HG03521 (cell line): ENCODE measurements around the gene CLIC1.

ENCODE experiments used
- ATAC-seq: cut with Tn5 transposase; IDR thresholded peaks from one replicate; pipeline ENCODE4 v1.9.1; 2021; ENCODE audit warnings: mild to moderate bottlenecking, moderate library complexity; ENCODE audit not compliant: unreplicated experiment

The CLIC1 gene

DNA sequence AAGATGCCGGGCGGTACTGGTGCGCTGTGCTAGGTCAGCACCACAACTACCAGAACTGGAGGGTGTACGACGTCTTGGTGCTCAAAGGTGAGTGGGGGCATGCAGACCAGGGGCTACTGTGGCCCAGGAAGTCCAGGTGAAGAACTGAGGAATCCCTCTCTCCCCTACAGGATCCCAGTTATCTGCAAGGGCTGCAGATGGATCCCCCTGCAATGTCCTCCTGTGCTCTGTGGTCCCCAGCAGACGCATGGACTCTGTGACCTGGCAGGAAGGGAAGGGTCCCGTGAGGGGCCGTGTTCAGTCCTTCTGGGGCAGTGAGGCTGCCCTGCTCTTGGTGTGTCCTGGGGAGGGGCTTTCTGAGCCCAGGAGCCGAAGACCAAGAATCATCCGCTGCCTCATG lies 28.6 kb downstream of the CLIC1 start:
- no peak for ATAC-seq

DNA sequence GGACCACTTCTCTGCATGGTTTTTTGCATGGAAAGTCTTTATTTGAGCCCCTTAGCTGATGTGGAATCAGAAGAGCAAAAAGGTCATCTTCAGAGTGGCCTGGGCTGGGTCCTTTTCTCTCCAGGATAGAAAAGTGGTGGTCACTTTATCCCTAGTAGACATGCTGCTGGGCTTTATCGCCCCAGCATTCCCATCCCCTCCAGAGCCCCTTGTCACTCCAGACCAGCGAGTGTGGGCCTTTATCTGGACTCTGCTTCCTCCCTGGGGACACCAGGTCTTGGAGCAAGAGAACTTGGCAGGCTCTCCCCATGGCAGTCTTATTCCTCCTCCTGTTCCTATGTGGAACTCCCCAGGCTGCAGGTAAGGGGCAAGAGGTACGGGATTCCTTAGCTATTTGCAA lies 29.7 kb downstream of the CLIC1 start, which contains the start of gene LY6G6F:
Gene LY6G6F, plus strand, starts transcription at position 268 of the 400 bp plus-strand sequence. Its CDS starts 41 bp downstream, at position 309.
- no peak for ATAC-seq

DNA sequence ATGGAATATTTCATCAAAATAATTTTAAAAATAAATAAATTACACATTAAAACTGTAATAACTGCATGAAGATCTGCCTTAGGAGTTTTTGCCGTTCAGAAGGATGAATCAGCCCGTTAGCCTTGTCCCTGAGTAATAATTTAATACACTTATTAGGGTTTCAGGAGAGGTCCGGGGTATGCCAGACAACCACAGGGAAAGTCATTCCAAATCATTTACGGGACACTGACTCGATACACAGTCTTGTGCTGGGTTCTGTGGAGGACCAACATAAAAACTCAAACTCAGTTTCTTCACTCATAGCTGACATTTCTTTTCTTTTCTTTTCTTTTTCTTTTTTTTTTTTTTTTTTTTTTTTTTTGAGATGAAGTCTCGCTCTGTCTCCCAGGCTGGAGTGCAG lies 30.4 kb downstream of the CLIC1 start:
- no peak for ATAC-seq

DNA sequence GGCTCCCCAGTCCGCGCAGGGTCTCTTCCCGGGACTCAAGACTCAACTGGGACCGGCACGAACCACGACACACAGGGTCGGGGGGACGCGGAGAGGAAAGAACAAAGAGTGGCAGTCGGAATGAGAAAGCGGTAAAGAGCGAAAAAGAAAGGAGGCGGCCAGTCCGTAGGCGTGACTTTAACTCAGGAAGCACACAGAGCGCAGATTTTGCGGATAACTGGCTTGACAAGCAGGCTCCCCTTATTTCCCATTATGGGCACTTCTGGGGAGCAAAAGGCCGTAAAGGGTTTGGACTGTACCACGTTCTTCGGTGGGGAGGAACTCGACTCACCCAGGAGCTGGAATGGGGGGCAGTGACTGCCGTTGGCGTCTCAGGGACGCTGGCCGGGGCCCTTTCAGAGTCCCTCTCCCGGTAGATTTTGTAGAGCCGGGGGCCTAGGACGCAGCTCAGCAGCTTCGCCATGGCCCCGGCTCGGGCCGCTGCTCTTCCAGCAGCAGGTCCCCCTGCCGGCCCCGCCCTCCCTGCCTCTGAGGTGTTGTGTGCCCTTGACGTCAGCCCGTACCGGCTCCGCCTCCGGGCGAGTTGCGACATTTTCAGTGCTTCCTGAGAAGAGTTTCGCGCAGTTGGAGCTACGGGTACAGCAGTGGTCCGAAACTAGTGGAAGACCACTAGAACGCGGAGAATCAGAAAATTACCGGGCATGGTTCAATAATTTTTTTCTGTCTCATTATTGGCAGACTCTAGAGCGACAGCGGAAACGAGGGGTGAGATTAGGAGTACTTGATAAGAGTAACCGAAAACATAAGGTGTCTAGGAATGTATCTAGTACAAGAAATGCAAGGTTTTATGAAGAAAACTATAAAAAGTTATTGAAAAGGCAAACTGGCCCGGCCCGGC lies 33.3 kb downstream of the CLIC1 start, which contains the start of gene ABHD16A:
Gene ABHD16A, minus strand, starts transcription at position 506 of the 898 bp plus-strand sequence. Its CDS starts 43 bp downstream, at position 463.
- peak; percentile 75 for ATAC-seq

DNA sequence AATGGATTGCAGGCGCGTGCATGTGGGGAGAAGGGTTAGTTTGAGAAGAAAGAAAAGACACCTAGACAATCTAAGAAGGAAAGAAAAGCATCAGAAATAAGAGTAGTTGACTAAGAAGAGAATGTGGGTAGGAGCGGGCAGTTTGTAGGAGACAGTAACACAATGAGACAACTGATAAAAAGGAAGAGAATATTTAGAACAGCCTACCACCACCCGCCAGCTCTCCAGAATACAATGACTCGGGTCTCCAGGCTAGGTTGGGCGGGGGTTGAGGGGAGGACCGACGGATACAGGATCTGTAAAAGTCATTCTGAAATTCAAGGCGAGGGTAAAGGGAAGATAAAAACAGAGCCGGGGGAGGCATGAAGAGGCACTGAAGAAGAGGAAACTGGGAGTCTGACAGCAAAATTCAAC lies 33.9 kb downstream of the CLIC1 start:
- ATAC-seq = no peak

DNA sequence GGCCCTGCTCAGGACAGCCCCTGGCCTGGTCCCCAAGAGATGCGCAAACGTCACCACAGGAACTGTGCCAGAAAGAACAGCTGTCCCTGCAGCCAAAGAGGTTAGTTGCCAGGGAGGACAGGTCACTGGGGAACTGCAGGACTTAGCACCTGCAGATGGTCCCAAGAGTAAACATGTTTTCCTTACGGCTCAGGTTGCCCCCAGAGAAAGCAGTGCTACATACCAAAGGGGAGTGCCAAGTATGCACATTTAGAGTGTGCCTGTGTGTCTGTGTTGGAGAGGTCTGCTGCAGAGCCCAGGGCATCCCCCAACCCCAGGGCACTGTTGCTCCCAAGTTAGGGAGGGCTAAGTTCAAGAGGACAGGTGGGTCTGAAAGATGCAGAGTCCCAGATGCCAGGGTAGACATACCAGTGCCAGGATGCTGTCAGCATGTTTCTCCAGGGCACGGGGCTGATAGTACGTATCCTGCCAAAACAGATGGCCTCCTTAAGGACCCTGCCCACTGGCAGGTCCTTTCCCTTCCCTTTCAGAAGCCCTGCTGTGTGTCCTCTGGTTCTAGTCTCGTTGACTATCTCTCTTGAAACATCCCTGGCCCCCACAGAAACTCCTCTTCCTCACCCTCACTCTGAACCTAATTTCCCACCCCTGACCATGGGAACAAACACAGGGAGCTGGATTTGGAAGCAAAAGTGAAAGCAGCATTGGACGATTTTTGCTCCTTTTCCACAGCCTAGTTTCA lies 34.5 kb downstream of the CLIC1 start:
- no peak for ATAC-seq

DNA sequence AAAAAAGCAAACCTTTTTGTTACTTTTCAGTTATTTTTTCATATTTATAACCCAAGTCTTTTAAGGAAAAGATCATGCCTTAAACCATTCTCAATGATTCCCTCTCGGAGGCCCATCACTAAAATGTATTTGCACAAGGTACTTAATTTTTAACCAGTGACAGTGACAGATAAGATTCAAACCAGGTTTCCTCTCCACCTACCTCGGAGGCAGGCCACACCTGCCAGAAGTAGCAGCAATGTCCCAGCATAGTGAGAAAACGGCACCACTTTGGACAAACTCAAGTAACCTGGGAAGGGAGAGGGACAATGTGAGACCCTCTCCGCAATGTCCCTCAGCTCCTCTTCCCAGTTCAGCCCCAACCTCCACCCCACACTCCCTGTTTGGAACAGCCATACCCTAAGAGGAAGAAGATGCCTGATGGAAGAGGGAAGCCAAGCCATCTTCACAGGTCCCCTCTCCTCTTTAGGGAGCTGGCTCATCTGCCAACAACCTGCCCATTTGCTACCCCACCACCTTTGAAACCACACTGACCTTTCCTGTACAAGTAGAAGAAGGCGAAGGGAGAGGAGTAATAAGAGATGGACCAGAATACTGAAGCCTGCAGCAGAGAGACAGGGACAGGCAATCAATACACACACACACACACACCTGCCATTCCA lies 35.5 kb downstream of the CLIC1 start:
- no peak for ATAC-seq

DNA sequence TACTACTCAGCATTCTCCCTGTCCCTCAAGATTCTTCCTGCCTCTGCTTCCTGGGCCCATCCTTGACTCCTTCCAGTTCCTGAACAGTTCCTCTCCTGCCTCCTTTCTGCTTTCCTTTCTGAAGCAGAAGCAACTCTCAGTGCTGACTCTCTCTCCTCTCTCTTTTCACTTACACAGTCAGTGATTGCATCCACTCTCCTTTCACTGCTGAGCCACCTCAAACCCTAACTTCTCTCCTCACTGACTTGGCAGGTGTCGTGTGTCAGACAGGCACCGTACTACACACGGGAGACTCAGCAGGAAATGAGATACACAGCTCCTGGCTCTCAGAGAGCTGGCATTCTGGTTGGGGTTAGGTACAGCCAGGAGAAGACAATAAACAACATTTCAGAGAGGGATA lies 38.8 kb downstream of the CLIC1 start:
- ATAC-seq = no peak

DNA sequence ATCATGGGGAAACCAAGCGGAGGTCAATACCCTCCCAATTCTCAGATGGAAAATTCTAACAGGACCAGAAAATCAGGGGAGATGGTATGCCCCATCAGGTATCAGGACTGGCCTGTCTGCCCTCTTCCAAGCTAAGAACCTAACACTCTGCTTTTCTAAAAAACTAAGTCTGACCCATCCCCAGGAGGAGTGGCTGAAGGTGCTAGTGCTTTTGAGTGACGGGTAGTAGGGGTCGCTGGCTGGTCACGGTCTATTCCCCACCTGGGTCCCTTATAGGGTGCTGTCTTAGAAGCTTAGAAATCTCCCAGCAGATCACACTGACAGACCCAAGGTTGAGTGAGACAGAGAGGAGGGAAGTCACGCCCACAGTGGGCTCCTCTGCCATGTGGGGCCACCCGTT lies 42.8 kb downstream of the CLIC1 start:
- ATAC-seq = no peak

DNA sequence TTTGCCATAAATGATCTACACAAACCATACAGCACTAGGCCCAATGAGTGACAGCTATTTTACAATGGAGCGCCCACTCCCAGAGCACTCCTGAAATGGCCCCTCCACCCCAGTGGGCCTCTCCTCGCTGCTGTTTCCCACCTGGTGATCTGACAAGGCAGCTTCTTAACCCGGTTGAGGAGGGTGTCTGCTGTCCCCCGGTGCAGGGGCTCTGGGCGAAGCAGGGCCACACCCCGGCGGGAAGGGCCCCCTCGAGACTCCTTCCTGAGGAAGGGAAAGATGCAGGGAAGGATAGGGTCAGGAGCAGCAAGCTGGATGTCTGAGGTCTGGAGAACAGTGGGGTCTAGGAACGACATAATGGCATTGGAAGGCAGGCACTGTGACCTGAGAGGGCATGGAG lies 43.4 kb downstream of the CLIC1 start:
- no peak for ATAC-seq

DNA sequence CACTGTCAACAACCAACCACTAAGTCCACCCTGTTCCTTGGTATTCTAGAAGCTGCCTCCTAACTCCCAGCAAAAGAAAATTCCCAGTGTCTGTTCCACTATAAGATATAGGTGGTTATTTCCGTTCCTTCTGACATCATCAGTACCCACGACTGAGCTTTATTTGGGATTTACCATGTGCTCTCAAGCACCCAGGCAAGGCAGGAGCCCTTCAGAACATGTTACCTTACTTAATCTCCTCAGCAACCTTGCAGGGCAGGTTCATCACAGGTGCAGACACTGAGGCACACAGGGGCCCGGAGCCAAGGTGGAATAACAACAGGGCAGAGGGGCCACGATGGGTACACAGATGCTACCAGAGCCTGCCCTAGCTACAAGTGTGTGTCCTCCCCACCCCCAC lies 44.0 kb downstream of the CLIC1 start:
- ATAC-seq = no peak

DNA sequence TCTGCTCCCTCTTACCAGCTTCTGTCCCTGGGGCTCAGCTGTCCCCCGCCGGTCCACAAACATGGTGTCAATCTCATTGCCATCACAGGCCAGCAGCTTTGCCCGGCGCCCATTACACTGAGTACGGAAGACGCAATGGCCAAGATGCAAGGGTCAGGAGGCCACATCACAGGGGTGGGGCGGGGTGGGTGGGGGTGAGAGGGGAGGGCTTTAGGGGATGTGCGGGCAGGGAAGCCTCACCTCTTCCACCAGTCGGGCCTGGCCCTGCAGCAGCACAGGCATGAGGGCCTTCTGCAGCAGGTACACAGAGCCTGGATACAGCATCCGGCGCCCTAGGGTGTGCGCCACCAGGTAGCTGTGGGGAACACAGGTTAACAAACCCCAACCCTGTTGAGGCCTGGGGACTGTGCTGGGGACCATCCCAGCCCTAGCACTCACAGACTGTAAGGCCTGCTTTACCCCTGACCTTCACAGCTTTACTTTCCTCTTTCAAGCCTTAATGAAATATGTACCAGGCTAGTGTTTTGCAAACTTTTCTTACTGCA lies 44.7 kb downstream of the CLIC1 start:
- no peak for ATAC-seq

DNA sequence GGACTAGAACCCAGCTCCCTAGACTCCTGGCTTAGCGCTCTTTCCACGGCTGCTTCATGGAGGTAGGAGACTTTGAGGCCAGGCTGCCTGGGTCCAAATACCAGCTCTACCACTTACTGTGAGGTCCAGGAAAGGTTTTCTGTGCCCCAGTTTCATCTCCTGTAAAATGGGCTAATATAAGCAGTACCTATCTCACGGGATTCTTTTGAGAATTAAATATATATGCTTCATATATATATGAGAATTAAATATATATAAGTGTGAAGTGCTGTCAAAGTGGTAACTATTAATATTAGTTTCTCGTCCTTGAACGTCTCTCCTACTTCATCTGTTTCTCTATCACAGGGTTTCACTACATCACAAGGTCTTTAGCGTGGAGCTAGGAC lies 45.3 kb downstream of the CLIC1 start:
- no peak for ATAC-seq

DNA sequence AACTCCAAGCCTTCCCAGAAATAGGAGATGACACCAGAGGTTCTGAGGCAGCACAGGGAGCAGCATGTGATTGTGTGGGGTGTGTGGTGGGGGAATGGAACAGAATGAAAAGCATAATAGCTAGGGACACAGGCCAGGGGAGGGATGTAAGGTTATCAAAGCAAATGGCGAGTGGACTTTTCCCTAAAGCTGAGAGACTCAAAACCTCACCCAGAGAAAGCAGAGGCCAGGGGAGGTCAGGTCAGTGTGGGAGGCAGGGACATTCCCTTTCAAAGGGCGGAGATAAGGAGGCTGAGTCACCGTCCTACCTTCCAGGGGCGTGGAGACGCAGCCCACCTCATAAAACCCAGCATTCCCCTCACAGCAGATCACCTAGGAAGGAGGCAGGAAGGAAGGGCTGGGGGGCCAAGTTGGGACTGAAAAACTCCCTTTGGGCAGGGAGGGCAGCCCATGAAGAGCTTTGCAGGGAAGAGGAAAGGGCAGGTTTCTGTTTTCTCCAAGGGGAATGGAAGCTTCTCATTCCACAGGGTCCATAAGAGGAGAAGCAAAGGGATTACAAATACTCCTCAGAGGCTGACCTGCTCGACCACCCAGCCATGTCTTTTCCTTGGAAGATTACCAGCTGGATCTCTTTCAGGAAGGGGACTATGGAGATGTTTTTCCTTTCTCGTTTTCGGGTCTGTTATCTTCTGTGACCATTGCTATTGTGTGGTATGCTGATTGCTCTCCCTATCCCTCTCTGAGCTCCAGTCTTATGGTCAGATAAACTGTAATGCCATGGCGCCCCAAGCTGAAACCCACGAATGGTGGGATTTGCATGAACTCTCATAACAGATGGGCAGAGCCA lies 45.9 kb downstream of the CLIC1 start:
- no peak for ATAC-seq

DNA sequence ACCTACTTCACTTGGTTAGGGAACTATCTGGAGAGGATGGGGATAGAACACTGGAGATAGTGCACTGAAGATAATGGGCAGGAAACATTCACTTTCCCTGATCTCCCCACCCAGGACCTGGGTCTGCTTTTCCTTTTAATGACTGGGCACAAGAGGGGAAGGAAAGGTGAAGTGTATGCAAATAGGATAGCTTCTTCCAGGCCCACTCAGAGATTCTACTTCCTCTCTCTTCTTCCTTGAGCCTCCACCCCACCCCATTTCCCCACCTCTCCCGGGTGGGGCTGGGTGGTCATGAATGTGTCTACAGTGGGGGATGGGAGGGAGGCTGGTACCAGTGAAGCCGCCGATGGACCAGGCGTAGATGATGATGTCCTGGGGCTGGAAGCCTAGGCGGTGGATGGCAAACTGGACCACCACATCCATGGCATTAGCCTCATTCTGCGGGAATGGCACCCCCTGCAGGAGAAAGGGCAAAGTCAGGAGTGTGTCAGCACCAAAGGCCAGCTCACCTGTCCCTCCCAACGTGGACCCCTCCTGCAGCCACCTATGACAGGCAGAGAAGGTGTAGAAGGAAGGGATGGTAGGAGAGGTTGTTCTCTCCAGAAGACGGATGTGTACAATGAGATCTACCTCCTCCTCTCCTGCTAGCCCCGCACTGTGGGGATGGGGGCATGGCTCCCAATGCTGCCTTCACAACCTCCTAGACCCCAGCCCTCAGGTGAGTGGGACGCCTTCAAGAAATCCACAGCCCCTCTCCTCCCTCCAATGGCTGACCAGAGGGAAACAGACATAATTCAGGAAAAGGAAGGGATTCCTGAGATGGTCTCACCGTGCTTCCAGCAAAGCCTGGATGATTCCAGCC lies 46.9 kb downstream of the CLIC1 start:
- ATAC-seq = no peak

DNA sequence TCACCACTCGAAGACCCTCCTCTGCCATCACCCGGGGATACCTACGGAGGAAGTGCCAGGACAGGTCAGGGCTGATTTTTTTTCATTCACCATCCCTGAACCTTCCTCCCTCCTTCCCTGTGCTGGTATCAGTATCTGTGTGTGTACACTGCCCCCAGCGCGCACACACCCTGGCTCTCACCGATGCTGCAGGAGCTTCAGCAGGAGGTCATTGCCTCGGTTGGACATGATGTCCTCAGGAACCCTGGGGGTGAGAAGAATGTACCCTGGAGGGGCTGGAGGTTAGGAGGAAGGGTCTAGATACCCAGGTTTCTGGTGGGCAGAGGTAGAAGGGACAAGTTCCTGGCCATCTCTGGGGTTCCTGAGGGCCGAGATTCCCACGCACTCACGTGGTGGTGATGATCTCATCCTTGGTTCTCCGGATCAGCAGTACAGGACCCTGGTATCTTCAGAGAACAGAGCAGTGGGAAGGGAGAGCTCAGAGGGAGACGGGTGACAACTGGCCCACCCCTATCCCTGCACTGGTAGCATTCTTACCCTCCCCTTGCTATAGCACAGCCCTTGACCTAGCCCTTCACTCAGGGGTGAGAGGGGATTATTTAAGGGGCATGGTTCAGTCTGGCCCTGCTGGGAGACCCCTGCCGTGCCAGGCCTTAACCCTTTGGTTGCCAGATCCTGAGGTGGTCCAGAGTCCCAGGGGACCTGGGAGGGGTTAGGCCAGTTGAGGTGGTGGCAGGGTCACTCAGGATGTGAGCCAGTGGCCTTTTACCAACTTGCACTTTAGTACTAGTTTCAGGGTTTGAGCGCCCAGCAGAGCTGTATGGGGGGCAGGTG lies 48.3 kb downstream of the CLIC1 start:
- ATAC-seq = no peak

DNA sequence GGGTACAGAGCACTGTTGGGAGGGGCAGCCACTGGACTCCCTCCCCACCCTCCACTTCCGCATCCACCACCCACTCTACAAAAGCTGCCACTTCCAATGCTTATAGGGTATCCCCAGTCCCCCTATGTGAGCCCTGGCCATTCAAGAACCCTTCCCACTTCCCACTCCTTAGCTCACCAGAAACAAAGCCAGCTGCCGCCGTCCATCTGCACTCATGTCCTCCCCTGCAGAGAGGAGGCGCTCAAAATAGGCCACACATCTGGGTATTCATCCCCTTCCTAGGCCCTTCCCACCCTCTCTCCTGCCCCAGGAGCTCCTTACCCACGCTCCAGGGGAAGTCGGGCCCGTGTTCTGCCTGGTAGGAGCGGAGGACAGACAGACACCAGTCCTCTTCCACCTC lies 49.0 kb downstream of the CLIC1 start:
- ATAC-seq = no peak

DNA sequence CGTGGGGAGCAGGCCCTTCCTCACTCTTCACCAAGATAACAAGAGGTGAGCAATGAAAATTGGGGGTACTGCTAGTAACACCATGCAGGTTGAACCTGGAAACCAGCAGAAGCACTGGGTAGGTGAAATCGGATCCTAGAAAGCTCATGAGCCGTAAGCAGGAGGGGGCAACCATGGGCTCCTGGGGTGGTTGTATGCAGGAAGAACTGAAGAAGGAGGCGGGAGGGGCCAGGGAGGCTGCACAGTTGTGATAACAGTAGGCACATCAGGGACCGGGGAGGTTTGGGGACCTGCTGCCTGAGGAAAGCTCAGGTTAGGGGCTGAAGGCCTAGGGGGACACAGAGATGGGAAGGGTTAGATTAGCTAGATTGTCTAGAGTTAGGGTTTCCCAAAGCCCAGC lies 49.8 kb downstream of the CLIC1 start:
- no peak for ATAC-seq
